ENCODE data around the gene FAM171A2. TPM values are rescaled to one million over a fixed set of nuclear protein-coding genes. Genes with fewer than 3 reads are reported as not detected.

Gene FAM171A2
- total and polyA plus RNA-seq, 4 donors = 0.08 to 1.1 (median 0.18) TPM; not detected in 1

GRCh38 chr17:44321246-44322120, 42.2 kb downstream of the FAM171A2 start:
- DNase-seq (ENCODE audit: low spot score) = no peak
- no peak overlapping the region for H3K4me3 ChIP-seq (ENCODE audit: low read depth in 1 of 3, low read length in 3 of 3)
- WGBS = 89% methylated on average over 21 of the region's 21 CpGs
- H3K36me3 ChIP-seq (ENCODE audit: control insufficient read depth in 4 of 4, insufficient read depth in 3 of 4, low read depth in 1 of 4, low read length in 3 of 4) = peaks cover 2 to 28% (median 10%) of the 10 kb centered on the region in 4 donors
- no peak overlapping the region for H3K9ac ChIP-seq (ENCODE audit: low read depth in 1 of 2, low read length in 2 of 2)
- H3K4me1 ChIP-seq (ENCODE audit: control insufficient read depth in 4 of 4, insufficient read depth in 4 of 4, low read length in 3 of 4) = peaks cover 3 to 23% (median 10%) of the 10 kb centered on the region in 4 donors
- no peaks in the 10 kb centered on the region for H3K27me3 ChIP-seq (ENCODE audit: control insufficient read depth in 4 of 4, insufficient read depth in 4 of 4, low read length in 3 of 4)
- no peaks in the 10 kb centered on the region for H3K9me3 ChIP-seq (ENCODE audit: control insufficient read depth in 4 of 4, low read length in 3 of 4)
- no peak for TF ChIP-seq ATF3 (IDR thresholded peaks at IDR 0.05)
- no peak for TF ChIP-seq NR2F2 (IDR thresholded peaks at IDR 0.05)
- TF ChIP-seq YY1 (IDR thresholded peaks at IDR 0.05) = no peak
- TF ChIP-seq ZBTB33 (IDR thresholded peaks at IDR 0.05) = no peak
- TF ChIP-seq TAF1 (conservative IDR thresholded peaks at IDR 0.05) = no peak
- no peak for TF ChIP-seq CTCF (IDR thresholded peaks at IDR 0.05; ENCODE audit: low read depth, low read length, missing input control)
- no peak for TF ChIP-seq GABPA (IDR thresholded peaks at IDR 0.05 in 1 of 2, conservative IDR thresholded peaks at IDR 0.05 in 1 of 2)
- no peak for TF ChIP-seq SP1 (IDR thresholded peaks at IDR 0.05)
- TF ChIP-seq HNF4A (conservative IDR thresholded peaks at IDR 0.05) = no peak
- no peak for TF ChIP-seq EGR1 (IDR thresholded peaks at IDR 0.05; ENCODE audit: low read depth in 2 of 2)
- TF ChIP-seq FOXA1 (IDR thresholded peaks at IDR 0.05) = no peak
- no peak for TF ChIP-seq MAX (IDR thresholded peaks at IDR 0.05)
- TF ChIP-seq JUND (IDR thresholded peaks at IDR 0.05) = no peak
- TF ChIP-seq FOXA2 (IDR thresholded peaks at IDR 0.05) = no peak
- no peak for TF ChIP-seq RAD21 (IDR thresholded peaks at IDR 0.05)
- no peak for TF ChIP-seq RXRA (IDR thresholded peaks at IDR 0.05)
- TF ChIP-seq HNF4G (IDR thresholded peaks at IDR 0.05) = no peak
- no peak overlapping the region for H3K27ac ChIP-seq (ENCODE audit: low read depth in 1 of 2, low read length in 2 of 2)

- no peak overlapping the region for H3K4me3 ChIP-seq (ENCODE audit: low read depth in 1 of 3, low read length in 3 of 3)
- H3K27ac ChIP-seq (ENCODE audit: low read depth in 1 of 2, low read length in 2 of 2) = no peak overlapping the region
- WGBS = 85% methylated on average over 18 of the region's 18 CpGs
- DNase-seq (ENCODE audit: low spot score) = no peak
- H3K9me3 ChIP-seq (ENCODE audit: control insufficient read depth in 4 of 4, low read length in 3 of 4) = no peaks in the 10 kb centered on the region
- H3K4me1 ChIP-seq (ENCODE audit: control insufficient read depth in 4 of 4, insufficient read depth in 4 of 4, low read length in 3 of 4) = peaks cover 3 to 15% (median 10%) of the 10 kb centered on the region in 4 donors
- peaks cover 2 to 28% (median 10%) of the 10 kb centered on the region in 4 donors for H3K36me3 ChIP-seq (ENCODE audit: control insufficient read depth in 4 of 4, insufficient read depth in 3 of 4, low read depth in 1 of 4, low read length in 3 of 4)
- peaks cover 0 to 4% (median 0%) of the 10 kb centered on the region in 4 donors for H3K27me3 ChIP-seq (ENCODE audit: control insufficient read depth in 4 of 4, insufficient read depth in 4 of 4, low read length in 3 of 4)
- H3K9ac ChIP-seq (ENCODE audit: low read depth in 1 of 2, low read length in 2 of 2) = no peak overlapping the region
- TF ChIP-seq FOXA2 (IDR thresholded peaks at IDR 0.05) (no peak), ATF3 (IDR thresholded peaks at IDR 0.05) (no peak), MAX (IDR thresholded peaks at IDR 0.05) (no peak), JUND (IDR thresholded peaks at IDR 0.05) (no peak), YY1 (IDR thresholded peaks at IDR 0.05) (no peak), REST (IDR thresholded peaks at IDR 0.05) (no peak), GABPA (IDR thresholded peaks at IDR 0.05 in 1 of 2, conservative IDR thresholded peaks at IDR 0.05 in 1 of 2) (no peak), SP1 (IDR thresholded peaks at IDR 0.05) (no peak), HNF4G (IDR thresholded peaks at IDR 0.05) (no peak), RAD21 (IDR thresholded peaks at IDR 0.05) (no peak), ZBTB33 (IDR thresholded peaks at IDR 0.05) (no peak)
Measured at GRCh38 chr17:44320066-44320465, 43.6 kb downstream of the FAM171A2 start.
